GM12878 (cell line): ENCODE results near the gene FBXL16. TPM values are rescaled to one million over a fixed set of nuclear protein-coding genes. Genes with fewer than 3 reads are reported as not detected.

Experiments
- ATAC-seq: fragments of 200-7000 bp; cut with Tn5 transposase; 3 replicates; pipeline ENCODE4 v1.9.1; 2020; ENCODE audit warnings: mild to moderate bottlenecking, moderate library complexity
- BruUV-seq: library from RNA; stranded (reverse); fragments of 400-500 nt; replicated peaks from 2 replicates; lab custom pipeline; 2021; lab: Mats Ljungman, UMichigan
- CTCF ChIA-PET: fragments of 300-600 bp; sonication (Branson Sonifier 250); formaldehyde crosslinking; extraction: SDS; loops from one replicate; lab custom pipeline; 2021; ENCODE audit warnings: inconsistent platforms; lab: Yijun Ruan, JAX
- POLR2A ChIA-PET: fragments of 350-600 bp; formaldehyde crosslinking; extraction: SDS; loops from one replicate; lab custom pipeline; 2021; ENCODE audit warnings: inconsistent platforms; lab: Charles Lee
- RAD21 ChIA-PET: fragments of 300-600 bp; sonication (Branson Sonifier 250); formaldehyde crosslinking; loops from one replicate; lab custom pipeline; 2023; ENCODE audit warnings: antibody characterized with exemption; ENCODE audit not compliant: unreplicated experiment; lab: Charles Lee
- SMC1A ChIA-PET: fragments of 300-600 bp; sonication (Branson Sonifier 250); formaldehyde crosslinking; loops from one replicate; lab custom pipeline; 2023; ENCODE audit not compliant: unreplicated experiment, uncharacterized antibody; lab: Charles Lee
- DNase-seq: peaks from one replicate; pipeline ENCODE4 v3.0.0-alpha.2; 2011; ENCODE audit warnings: low read depth, low spot score
- FAIRE-seq: peaks from 3 replicates; lab custom pipeline; 2011; peaks lifted over from hg19 to GRCh38; lab: Jason Lieb, UNC
- H2AFZ ChIP-seq: 2 replicates; pipeline ENCODE4 v1.6.0; 2011; ENCODE audit warnings: low read depth, low read length, control low read depth; ENCODE audit not compliant: control insufficient read depth
- H3K27ac ChIP-seq: 2 replicates; pipeline ENCODE4 v1.5.1; 2011; ENCODE audit warnings: control low read depth; ENCODE audit not compliant: control insufficient read depth, insufficient read depth
- H3K27me3 ChIP-seq, 2 experiments: replicated peaks in 1 of 2; 2 replicates each; pipeline versions ENCODE4 v1.6.0 to v1.6.1; 2011; ENCODE audit warnings: low read length in 1 of 2; ENCODE audit not compliant: control insufficient read depth in 2 of 2, insufficient read depth in 2 of 2
- H3K36me3 ChIP-seq, 2 experiments: 2 replicates each; pipeline ENCODE4 v1.5.1; 2011; ENCODE audit warnings: low read length in 1 of 2; ENCODE audit not compliant: control insufficient read depth in 2 of 2, insufficient read depth in 2 of 2
- H3K4me1 ChIP-seq: 2 replicates; pipeline ENCODE4 v1.6.1; 2011; ENCODE audit warnings: mild to moderate bottlenecking, low read length, moderate library complexity, mixed read lengths; ENCODE audit not compliant: control insufficient read depth, insufficient read depth
- H3K4me2 ChIP-seq: 2 replicates; pipeline ENCODE4 v1.6.0; 2011; ENCODE audit warnings: control low read depth; ENCODE audit not compliant: control insufficient read depth, insufficient read depth
- H3K4me3 ChIP-seq: fragments of 200-600 bp; sonication (generic); 2 replicates; pipeline ENCODE4 v1.5.1; 2016
- H3K79me2 ChIP-seq: 2 replicates; pipeline ENCODE4 v1.6.0; 2011; ENCODE audit warnings: low read length; ENCODE audit not compliant: control insufficient read depth, insufficient read depth
- H3K9ac ChIP-seq: 2 replicates; pipeline ENCODE4 v1.8.0; 2011; ENCODE audit warnings: low read length, control low read depth, mixed read lengths; ENCODE audit not compliant: control insufficient read depth, insufficient read depth
- H3K9me3 ChIP-seq: replicated peaks from 3 replicates; pipeline ENCODE4 v1.5.1; 2011; ENCODE audit warnings: mild to moderate bottlenecking, low read length; ENCODE audit not compliant: control insufficient read depth, insufficient read depth
- H4K20me1 ChIP-seq: 2 replicates; pipeline ENCODE4 v1.6.0; 2011; ENCODE audit not compliant: control insufficient read depth, insufficient read depth
- CREM ChIP-seq: IDR thresholded peaks from 2 replicates; pipeline ENCODE4 v1.6.1; 2014; ENCODE audit warnings: antibody characterized with exemption, low read depth
- EED ChIP-seq: sonication (generic); IDR thresholded peaks from 2 replicates; pipeline ENCODE4 v1.6.1; 2016; ENCODE audit warnings: antibody characterized with exemption, low read depth
- JUNB ChIP-seq: IDR thresholded peaks from 2 replicates; pipeline ENCODE4 v1.6.1; 2016; ENCODE audit warnings: antibody characterized with exemption, mild to moderate bottlenecking
- MTA2 ChIP-seq: fragments of 450-650 bp; IDR thresholded peaks from 2 replicates; pipeline ENCODE4 v1.6.1; 2016; ENCODE audit warnings: low read depth, mild to moderate bottlenecking, moderate library complexity
- RUNX3 ChIP-seq: IDR thresholded peaks from 2 replicates; pipeline ENCODE4 v1.6.1; 2012; ENCODE audit warnings: low read length, inconsistent platforms
- SP1 ChIP-seq: IDR thresholded peaks from one replicate; pipeline ENCODE4 v1.6.1; 2011; ENCODE audit warnings: low read depth, low read length
- SRF ChIP-seq, 2 experiments: IDR thresholded peaks; 2 replicates each; pipeline ENCODE4 v1.6.1; 2011; ENCODE audit warnings: low read depth in 2 of 2, low read length in 2 of 2, mild to moderate bottlenecking in 1 of 2, moderate library complexity in 1 of 2
- WRNIP1 ChIP-seq: IDR thresholded peaks from 2 replicates; pipeline ENCODE4 v1.6.1; 2011; ENCODE audit warnings: low read depth, low read length, improper control_type of control experiment, borderline replicate concordance
- YY1 ChIP-seq: IDR thresholded peaks from 2 replicates; pipeline ENCODE4 v1.6.1; 2011; ENCODE audit warnings: low read depth, mild to moderate bottlenecking, low read length
- ZZZ3 ChIP-seq: IDR thresholded peaks from 2 replicates; pipeline ENCODE4 v1.6.1; 2011; ENCODE audit warnings: low read depth; ENCODE audit not compliant: control insufficient read depth, insufficient read length
- WGBS: methylation state at CpG from one replicate; pipeline ENCODE4 v1.1.6; 2016; ENCODE audit warnings: low lambda C conversion rate; ENCODE audit not compliant: insufficient replicate concordance, insufficient coverage; ENCODE audit errors: missing lambda C conversion rate; 5-methylcytosine and 5-hydroxymethylcytosine counted together
- in situ Hi-C: fragments of 300-500 bp; cut with MboI; formaldehyde crosslinking; loops from 9 replicates; pipeline ENCODE4 v1.14.3; 2018; ENCODE audit warnings: mixed read lengths
- intact Hi-C: fragments of 100-400 bp; cut with micrococcal nuclease; formaldehyde crosslinking; loops from one replicate; pipeline ENCODE4 v1.14.2; 2022; ENCODE audit not compliant: unreplicated experiment
- polyA plus RNA-seq, 11 experiments: library from polyadenylated mRNA; depleted of rRNA in 4 of 11; unstranded in 6 of 11; stranded (reverse) in 5 of 11; fragments of >200 nt; fragmentation: Nextera tagmentation in 4 of 11; fragmentation: Illumina TruSeq in 1 of 11; extraction: Ambion mirVana in 4 of 11; extraction: Trizol in 1 of 11; gene quantifications; 1 replicate in 1 of 11; 2 replicates in 10 of 11; pipeline versions ENCODE4 v1.2.1 to v1.2.3, GENCODE V29; 2011 to 2016; ENCODE audit warnings: inconsistent platforms in 2 of 11, missing spikeins in 2 of 11, low read depth in 1 of 11
- total RNA-seq, 4 experiments: library from RNA; depleted of rRNA in 3 of 4; stranded (reverse); fragments of >200 nt in 3 of 4; fragmentation: Illumina TruSeq in 1 of 4; extraction: Trizol in 1 of 4; gene quantifications; 2 replicates each; pipeline versions ENCODE4 v1.2.1 to v1.2.3, GENCODE V29; 2013 to 2021
- TF ChIP-seq, protein P1 (sequence below): IDR thresholded peaks from 2 replicates; pipeline ENCODE4 v1.6.1; 2011; ENCODE audit warnings: mild to moderate bottlenecking, low read depth, low read length, moderate library complexity; ENCODE audit not compliant: insufficient replicate concordance

Gene FBXL16
- total and polyA plus RNA-seq, 10 of the 15 experiments (the other 5 are each of a cell fraction or from before 2014, with no cell fraction given) = 0.13 to 1.4 (median 0.24) TPM

DNA sequence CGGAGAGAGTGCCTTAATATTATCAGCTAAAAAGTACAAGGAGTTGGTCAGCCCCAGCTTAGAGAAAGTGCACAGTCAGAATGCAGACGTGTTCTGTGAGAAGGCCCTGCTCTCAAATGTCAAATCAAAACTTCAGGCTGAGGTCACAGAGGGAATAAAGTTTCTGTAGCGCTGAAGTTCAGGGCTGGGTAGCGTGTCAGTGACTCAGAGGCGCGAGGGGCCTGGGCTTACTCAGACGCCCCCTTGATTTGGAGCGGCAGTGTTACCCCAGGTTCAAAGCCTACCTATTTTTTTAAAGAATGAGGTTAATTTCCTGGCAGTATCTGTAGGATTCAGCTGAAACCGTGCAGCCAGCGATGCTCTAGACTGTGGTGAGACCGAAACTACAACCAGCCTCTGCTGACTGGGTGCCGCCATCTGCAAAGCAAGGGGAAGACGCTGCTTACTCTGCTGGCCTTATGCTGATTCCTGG, 30.4 kb upstream of the FBXL16 start:
- POLR2A ChIA-PET = interaction anchor here (0.9 to 7.3 kb wide), 3 partner anchors 9 to 41 kb away, joined by 3 to 60 read pairs (median 3); partner anchors contain the start of genes CCDC78 and HAGHL
- FAIRE-seq = peak; percentile 98
- intact Hi-C loops = no loop called here
- CTCF ChIA-PET = interaction anchor here (1.4 to 3.5 kb wide), 3 partner anchors 14 to 23 kb away, joined by 3 to 17 read pairs (median 13); partner anchors contain the start of gene ANTKMT
- SMC1A ChIA-PET = interaction anchor here (1.2 kb wide), 1 partner anchor 15 kb away, joined by 3 read pairs; the partner anchor contains the start of gene ANTKMT
- peaks cover 16% of the 10 kb centered on the region for H3K79me2 ChIP-seq
- H3K9ac ChIP-seq = peak overlapping the region; percentile 56
- TF ChIP-seq RUNX3 (peak; percentile 76), SP1 (no peak), SRF (IDR thresholded peaks at IDR 0.05; ENCODE audit: low read depth in 2 of 2, low read length in 2 of 2) (no peak), ZZZ3 (no peak), MTA2 (no peak), JUNB (peak; percentile 69), CREM (peak; percentile 43; the same call in 1 of the 2 replicates), WRNIP1 (no peak), YY1 (peak; percentile 88), EED (peak; percentile 35)
- TF ChIP-seq, protein P1, sequence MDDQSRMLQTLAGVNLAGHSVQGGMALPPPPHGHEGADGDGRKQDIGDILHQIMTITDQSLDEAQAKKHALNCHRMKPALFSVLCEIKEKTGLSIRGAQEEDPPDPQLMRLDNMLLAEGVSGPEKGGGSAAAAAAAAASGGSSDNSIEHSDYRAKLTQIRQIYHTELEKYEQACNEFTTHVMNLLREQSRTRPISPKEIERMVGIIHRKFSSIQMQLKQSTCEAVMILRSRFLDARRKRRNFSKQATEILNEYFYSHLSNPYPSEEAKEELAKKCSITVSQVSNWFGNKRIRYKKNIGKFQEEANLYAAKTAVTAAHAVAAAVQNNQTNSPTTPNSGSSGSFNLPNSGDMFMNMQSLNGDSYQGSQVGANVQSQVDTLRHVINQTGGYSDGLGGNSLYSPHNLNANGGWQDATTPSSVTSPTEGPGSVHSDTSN = no peak
- DNase-seq = no peak
- H2AFZ ChIP-seq = no peak overlapping the region
- H3K9me3 ChIP-seq = no peaks in the 10 kb centered on the region
- BruUV-seq = no TSS peak
- WGBS = 2% methylated on average over 13 of the region's 13 CpGs
- H3K4me3 ChIP-seq = no peak overlapping the region
- peak overlapping the region; percentile 83 for H3K27ac ChIP-seq
- H3K4me1 ChIP-seq = peaks cover 42% of the 10 kb centered on the region
- H3K4me2 ChIP-seq = peak overlapping the region; percentile 79
- in situ Hi-C loops = no loop called here
- peaks cover 7 to 9% of the 10 kb centered on the region in 2 experiments; a peak in 3 of 4 replicates for H3K36me3 ChIP-seq
- H4K20me1 ChIP-seq = no peaks in the 10 kb centered on the region
- no peaks in the 10 kb centered on the region for H3K27me3 ChIP-seq
- no peak for ATAC-seq
- RAD21 ChIA-PET = no interaction called here
